DOHH2 (cell line): ENCODE data around the gene SH3RF3.

Experiments used
- H3F3A ChIP-seq: fragments of 200-600 bp; sonication (generic), shearing (Covaris generic); 2 replicates; pipeline ENCODE4 v1.6.0; 2016; ENCODE audit warnings: antibody characterized with exemption, mild to moderate bottlenecking; ENCODE audit not compliant: control insufficient read depth, insufficient read depth
- H3K27ac ChIP-seq: fragments of 200-600 bp; sonication (generic); 2 replicates; pipeline ENCODE4 v1.5.1; 2014; ENCODE audit warnings: low read depth, mild to moderate bottlenecking, low read length, moderate library complexity
- H3K27me3 ChIP-seq: fragments of 200-600 bp; sonication (generic); 2 replicates; pipeline ENCODE4 v1.6.1; 2014; ENCODE audit warnings: mild to moderate bottlenecking, low read length, mixed read lengths; ENCODE audit not compliant: control insufficient read depth
- H3K36me3 ChIP-seq: fragments of 200-600 bp; sonication (generic); 2 replicates; pipeline ENCODE4 v1.6.1; 2014; ENCODE audit warnings: mild to moderate bottlenecking, low read length, moderate library complexity, mixed read lengths; ENCODE audit not compliant: control insufficient read depth
- H3K4me1 ChIP-seq: fragments of 200-600 bp; sonication (generic); 2 replicates; pipeline ENCODE4 v1.6.1; 2014; ENCODE audit warnings: mild to moderate bottlenecking, low read length, mixed read lengths; ENCODE audit not compliant: control insufficient read depth
- H3K4me2 ChIP-seq: fragments of 200-600 bp; sonication (generic); 2 replicates; pipeline ENCODE4 v1.6.0; 2014; ENCODE audit warnings: mild to moderate bottlenecking, low read length, moderate library complexity
- H3K4me3 ChIP-seq: fragments of 200-600 bp; sonication (generic); 2 replicates; pipeline ENCODE4 v1.5.1; 2014; ENCODE audit warnings: mild to moderate bottlenecking, low read length, mixed read lengths
- H3K79me2 ChIP-seq: fragments of 200-600 bp; sonication (generic); 2 replicates; pipeline ENCODE4 v1.6.1; 2014; ENCODE audit warnings: mild to moderate bottlenecking, low read length, mixed read lengths; ENCODE audit not compliant: control insufficient read depth
- H3K9me2 ChIP-seq: fragments of 200-600 bp; sonication (generic); replicated peaks from 2 replicates; pipeline ENCODE4 v1.6.1; 2014; ENCODE audit warnings: mild to moderate bottlenecking, low read length, mixed read lengths; ENCODE audit not compliant: control insufficient read depth
- H3K9me3 ChIP-seq: fragments of 200-600 bp; sonication (generic); 2 replicates; pipeline ENCODE4 v1.6.1; 2014; ENCODE audit warnings: antibody characterized with exemption, low read length, mixed read lengths; ENCODE audit not compliant: control insufficient read depth, insufficient read depth
- H4K20me1 ChIP-seq: fragments of 200-600 bp; sonication (generic); 2 replicates; pipeline ENCODE4 v1.6.0; 2014; ENCODE audit warnings: low read depth, mild to moderate bottlenecking, antibody characterized with exemption, low read length, moderate library complexity; ENCODE audit not compliant: control insufficient read depth, insufficient read depth
- EZH2phosphoT487 ChIP-seq: fragments of 200-600 bp; sonication (generic); IDR thresholded peaks from 2 replicates; pipeline ENCODE4 v1.6.1; 2017; ENCODE audit warnings: borderline replicate concordance, mild to moderate bottlenecking, antibody characterized with exemption, low read length, moderate library complexity, mixed read lengths
- TF ChIP-seq, protein P1 (sequence below): fragments of 200-600 bp; sonication (generic); IDR thresholded peaks from one replicate; pipeline ENCODE4 v1.5.1; 2014; ENCODE audit warnings: antibody characterized with exemption, mild to moderate bottlenecking, low read depth, low read length; ENCODE audit not compliant: poor library complexity, severe bottlenecking

Gene SH3RF3

DNA sequence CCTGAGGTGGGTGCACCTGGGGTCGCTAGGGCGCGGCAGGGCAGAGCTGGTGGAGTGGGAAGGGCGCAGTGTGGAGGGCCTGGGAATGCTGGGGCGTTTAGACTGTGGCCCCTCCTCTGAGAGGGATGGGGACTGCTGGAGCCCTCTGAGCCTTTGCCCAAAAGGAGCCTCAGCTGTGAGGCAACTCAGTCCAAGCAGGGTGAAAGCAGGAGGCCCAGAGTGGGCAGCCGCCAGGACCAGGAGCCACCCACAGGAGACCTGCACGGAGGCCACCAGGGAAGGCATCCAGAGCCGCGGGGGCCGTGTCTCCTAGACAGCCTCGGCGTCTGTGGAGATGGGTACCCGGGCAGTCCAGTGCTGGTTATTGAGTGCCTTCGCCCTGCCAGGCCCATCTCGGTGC is 369.9 kb downstream of the SH3RF3 start:
- H3K79me2 ChIP-seq = no peaks in the 10 kb centered on the region
- H3K36me3 ChIP-seq = no peaks in the 10 kb centered on the region
- H3F3A ChIP-seq = no peaks in the 10 kb centered on the region
- H3K9me2 ChIP-seq = no peaks in the 10 kb centered on the region
- H3K9me3 ChIP-seq = no peaks in the 10 kb centered on the region
- no peaks in the 10 kb centered on the region for H4K20me1 ChIP-seq
- H3K4me2 ChIP-seq = no peak overlapping the region
- no peaks in the 10 kb centered on the region for H3K27me3 ChIP-seq
- TF ChIP-seq EZH2phosphoT487 = no peak
- TF ChIP-seq, protein P1, sequence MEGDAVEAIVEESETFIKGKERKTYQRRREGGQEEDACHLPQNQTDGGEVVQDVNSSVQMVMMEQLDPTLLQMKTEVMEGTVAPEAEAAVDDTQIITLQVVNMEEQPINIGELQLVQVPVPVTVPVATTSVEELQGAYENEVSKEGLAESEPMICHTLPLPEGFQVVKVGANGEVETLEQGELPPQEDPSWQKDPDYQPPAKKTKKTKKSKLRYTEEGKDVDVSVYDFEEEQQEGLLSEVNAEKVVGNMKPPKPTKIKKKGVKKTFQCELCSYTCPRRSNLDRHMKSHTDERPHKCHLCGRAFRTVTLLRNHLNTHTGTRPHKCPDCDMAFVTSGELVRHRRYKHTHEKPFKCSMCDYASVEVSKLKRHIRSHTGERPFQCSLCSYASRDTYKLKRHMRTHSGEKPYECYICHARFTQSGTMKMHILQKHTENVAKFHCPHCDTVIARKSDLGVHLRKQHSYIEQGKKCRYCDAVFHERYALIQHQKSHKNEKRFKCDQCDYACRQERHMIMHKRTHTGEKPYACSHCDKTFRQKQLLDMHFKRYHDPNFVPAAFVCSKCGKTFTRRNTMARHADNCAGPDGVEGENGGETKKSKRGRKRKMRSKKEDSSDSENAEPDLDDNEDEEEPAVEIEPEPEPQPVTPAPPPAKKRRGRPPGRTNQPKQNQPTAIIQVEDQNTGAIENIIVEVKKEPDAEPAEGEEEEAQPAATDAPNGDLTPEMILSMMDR = no peak
- no peak overlapping the region for H3K27ac ChIP-seq
- no peaks in the 10 kb centered on the region for H3K4me1 ChIP-seq
- no peak overlapping the region for H3K4me3 ChIP-seq

DNA sequence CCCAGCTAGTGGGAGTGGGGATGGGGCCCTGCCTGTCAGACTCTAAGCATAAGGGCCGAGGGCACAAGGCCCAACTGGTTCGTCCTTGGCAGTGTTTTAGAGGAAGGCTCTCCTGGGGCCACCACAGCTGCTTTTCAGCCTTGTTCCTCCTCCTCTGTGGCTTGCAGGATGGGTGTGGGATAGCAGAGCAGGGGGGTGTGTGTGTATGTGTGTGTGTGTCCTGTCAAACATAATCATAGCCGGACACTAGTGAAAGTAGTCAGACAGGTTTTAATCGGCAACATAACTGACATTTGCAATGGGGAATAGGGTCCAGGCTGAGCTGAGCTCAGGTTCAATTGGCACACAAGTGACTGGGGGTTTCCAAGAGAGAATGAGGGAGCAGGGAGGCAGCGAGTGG is 370.6 kb downstream of the SH3RF3 start:
- Histone ChIP-seq H3K4me1 (no peaks in the 10 kb centered on the region), H3K4me3 (no peak overlapping the region), H3F3A (no peaks in the 10 kb centered on the region), H3K27me3 (no peaks in the 10 kb centered on the region), H3K4me2 (no peak overlapping the region), H3K79me2 (no peaks in the 10 kb centered on the region), H4K20me1 (no peaks in the 10 kb centered on the region), H3K36me3 (no peaks in the 10 kb centered on the region), H3K9me2 (no peaks in the 10 kb centered on the region), H3K27ac (no peak overlapping the region), H3K9me3 (no peaks in the 10 kb centered on the region)
- TF ChIP-seq, protein P1 = no peak
- TF ChIP-seq EZH2phosphoT487 = no peak

DNA sequence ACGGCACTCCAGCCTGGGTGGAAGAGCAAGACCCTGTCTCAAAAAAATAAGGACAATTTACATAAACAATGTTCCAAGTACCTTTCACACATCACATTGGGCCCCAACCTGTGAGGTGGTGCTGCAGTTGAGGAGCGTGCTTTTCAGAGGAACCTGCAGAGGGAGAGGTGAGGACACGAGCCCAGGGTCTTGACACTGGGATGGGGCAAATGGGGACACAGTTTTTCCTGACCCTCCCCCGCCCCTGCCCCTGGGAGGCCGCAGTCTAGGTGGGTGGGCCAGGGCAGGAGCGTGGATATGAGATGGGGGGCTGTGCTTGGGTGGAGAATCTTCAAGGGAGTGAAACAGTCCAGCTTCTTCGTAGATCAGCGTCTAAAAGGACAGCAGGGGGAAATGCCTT is 371.9 kb downstream of the SH3RF3 start:
- Histone ChIP-seq H3K9me2 (no peaks in the 10 kb centered on the region), H3F3A (no peaks in the 10 kb centered on the region), H3K27ac (no peak overlapping the region), H3K9me3 (no peaks in the 10 kb centered on the region), H3K79me2 (no peaks in the 10 kb centered on the region), H3K4me1 (no peaks in the 10 kb centered on the region), H4K20me1 (no peaks in the 10 kb centered on the region), H3K27me3 (no peaks in the 10 kb centered on the region), H3K4me2 (no peak overlapping the region), H3K36me3 (no peaks in the 10 kb centered on the region), H3K4me3 (no peak overlapping the region)
- no peak for TF ChIP-seq EZH2phosphoT487
- TF ChIP-seq, protein P1 = no peak

DNA sequence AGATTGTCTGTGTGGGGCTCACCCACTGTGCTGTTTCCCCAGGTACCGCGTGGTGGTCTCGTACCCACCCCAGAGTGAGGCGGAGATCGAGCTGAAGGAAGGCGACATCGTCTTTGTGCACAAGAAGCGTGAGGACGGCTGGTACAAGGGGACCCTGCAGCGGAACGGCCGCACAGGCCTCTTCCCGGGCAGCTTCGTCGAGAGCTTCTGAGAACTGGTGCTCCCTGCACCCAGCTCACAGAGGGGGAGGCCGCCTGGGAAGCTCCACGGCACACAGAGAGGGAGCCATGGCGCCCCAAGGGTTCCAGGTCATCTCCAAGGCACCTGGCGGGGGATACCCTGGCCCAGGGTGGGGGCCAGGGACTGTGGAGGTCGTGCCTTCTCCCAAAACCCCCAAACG is 372.5 kb downstream of the SH3RF3 start:
- H3K9me2 ChIP-seq = no peaks in the 10 kb centered on the region
- H3K4me2 ChIP-seq = no peak overlapping the region
- no peaks in the 10 kb centered on the region for H3K9me3 ChIP-seq
- H4K20me1 ChIP-seq = no peaks in the 10 kb centered on the region
- H3F3A ChIP-seq = no peaks in the 10 kb centered on the region
- H3K79me2 ChIP-seq = no peaks in the 10 kb centered on the region
- no peaks in the 10 kb centered on the region for H3K27me3 ChIP-seq
- no peak overlapping the region for H3K27ac ChIP-seq
- H3K36me3 ChIP-seq = no peaks in the 10 kb centered on the region
- no peak overlapping the region for H3K4me3 ChIP-seq
- TF ChIP-seq, protein P1 = no peak
- TF ChIP-seq EZH2phosphoT487 = no peak
- no peaks in the 10 kb centered on the region for H3K4me1 ChIP-seq
